AML-193 (cell line): ENCODE measurements around the gene HELZ2.
"Not testable (repeated sequence)": the region's sequence is repeated elsewhere in the genome, so short reads cannot be mapped to it uniquely, and the experiment has no call there.

ENCODE experiments used
- DNase-seq, 2 experiments: peaks; one replicate each; lab custom pipeline; 2025; lab: John Stamatoyannopoulos, UW

Gene HELZ2

DNA sequence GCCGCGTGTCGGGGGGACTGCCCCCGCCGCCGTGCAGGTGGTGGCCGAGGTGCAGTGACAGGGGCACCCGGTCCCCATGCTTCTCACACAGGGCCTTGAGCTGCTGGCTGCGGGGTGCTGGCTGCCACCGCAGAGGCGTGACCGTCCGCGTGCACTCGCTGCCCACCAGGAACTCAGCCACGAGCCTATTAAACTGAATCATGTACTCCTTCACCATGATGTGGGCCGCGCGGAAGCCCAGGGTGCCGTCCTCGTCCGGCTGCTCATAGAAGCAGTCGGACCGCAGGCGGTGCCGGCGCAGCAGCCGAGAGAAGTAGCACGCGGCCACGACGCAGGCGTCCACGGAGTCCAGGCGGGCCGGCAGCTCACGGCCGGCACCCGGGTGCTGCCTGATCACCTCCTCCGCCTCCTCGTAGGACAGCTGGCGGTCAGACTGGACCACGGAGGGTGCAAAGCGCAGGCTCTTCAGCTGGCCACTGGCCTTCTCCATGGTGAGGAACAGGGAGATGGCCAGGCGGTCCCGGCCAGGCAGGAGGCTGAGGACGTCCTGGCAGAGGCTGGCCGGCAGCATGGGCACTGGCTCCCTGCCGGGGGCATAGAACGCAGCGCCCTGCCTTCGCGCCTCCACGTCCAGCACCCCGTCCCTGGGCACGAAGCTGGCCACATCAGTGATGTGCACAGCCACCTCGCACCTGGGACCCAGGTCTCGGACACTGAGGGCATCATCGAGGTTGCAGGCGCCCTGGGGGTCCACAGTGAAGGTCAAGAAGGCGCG lies 9.8 kb downstream of the HELZ2 start:
- no peak for DNase-seq

DNA sequence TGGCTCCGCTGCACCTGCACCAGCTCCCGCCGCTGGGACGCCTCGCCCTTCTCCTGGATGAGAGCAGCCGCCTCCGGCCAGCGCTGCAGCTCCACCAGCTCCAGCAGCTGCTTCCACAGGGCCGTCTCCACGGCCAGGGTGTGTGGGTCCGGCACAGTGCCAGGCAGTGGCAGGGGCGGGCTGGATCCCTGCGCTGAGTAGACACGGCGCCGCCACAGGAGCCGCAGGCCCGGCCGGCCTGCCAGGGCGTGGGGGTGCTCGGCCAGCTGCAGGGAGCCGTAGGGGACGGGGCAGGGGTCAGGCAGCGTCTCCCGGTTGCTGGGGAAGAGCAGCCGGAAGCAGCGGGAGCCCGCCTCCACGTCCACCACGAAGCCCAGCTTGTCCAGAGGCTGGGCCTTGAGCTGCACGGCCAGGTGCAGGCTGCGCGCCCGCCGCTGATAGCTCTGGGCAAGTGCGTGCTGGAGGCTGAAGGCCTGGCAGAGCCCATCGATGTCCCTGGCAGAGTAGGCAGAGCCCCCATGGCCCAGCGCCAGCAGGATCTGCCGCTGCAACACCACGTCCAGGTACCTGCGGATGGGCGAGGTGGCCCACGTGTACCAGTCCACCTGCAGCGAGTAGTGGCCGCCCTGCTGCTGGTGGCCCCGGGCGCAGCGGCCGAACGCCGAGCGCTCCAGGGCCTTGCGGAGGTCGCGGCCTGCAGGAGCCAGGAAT lies 10.7 kb downstream of the HELZ2 start:
- DNase-seq = no peak

DNA sequence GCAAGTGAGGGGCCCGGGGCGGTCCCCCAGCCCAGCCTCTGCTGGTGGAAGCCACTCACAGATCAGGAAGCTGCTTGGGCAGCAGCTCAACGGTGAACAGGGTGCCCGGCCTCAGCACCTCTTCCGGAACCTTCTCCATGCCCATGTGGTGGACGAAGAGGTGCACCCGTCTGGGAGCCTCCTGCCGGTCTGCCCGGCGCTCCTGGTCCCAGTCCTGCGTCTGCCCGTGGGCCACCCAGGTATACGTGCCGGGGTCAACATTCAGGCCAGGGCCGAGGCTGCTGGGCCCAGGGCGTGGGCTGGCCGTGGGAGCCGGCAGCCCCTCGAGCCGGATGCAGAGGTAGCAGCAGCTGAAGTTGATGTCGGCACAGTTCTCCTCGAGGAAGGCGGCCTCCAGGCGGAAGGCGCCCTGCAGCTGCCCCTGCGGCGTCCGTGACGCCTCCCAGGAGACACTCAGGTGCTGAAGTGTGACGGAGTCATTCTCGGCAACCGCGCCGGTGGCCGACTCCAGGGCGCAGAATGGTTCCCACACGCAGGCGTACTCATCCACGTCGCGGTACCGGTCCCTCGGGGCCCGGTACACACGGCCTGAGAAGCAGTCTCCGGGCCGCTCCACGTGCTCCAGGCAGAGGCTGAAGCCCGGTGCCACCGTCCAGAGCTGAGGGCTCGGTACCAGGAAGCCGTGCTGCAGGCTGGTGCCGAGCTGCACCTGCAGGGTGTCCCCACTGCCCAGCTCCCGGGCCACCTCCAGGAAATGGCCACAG lies 11.4 kb downstream of the HELZ2 start:
- no peak for DNase-seq

DNA sequence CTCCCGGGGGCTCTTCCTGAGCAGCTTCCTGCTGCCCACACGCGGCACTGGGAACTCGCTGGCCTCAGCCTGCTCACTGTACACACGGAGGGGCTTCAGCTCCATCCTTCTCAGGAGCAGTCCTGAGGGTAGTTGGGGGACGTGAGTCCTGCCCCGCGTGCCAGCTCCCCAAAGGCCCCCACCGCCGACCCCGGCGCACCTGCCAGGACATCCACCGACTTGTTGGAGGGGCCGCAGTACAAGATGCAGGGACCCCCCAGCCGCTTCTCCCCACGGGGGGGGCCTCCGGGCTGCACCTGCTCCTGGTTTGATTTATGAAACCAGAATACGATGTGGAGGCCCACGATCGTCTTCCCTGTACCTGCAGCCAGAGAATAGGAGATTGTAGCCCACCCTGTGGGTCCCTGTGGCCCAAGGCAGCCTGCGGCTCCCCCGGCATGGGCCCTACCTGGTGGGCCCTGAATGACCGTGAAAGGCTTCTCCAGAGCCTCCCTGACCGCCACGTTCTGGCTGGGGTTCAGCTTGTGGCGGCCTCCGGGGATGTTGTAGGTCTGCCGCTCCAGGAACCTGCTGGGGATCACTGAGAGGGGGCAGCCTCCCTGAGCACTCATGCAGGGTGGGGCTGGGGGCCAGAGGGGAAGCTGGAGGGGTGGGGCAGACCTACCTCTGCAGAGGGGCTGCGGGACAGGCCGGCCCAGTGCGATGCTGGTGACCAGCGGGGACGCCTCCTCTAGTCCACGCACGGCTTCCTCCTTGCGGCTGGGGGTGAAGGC lies 12.2 kb downstream of the HELZ2 start:
- DNase-seq = no peak

DNA sequence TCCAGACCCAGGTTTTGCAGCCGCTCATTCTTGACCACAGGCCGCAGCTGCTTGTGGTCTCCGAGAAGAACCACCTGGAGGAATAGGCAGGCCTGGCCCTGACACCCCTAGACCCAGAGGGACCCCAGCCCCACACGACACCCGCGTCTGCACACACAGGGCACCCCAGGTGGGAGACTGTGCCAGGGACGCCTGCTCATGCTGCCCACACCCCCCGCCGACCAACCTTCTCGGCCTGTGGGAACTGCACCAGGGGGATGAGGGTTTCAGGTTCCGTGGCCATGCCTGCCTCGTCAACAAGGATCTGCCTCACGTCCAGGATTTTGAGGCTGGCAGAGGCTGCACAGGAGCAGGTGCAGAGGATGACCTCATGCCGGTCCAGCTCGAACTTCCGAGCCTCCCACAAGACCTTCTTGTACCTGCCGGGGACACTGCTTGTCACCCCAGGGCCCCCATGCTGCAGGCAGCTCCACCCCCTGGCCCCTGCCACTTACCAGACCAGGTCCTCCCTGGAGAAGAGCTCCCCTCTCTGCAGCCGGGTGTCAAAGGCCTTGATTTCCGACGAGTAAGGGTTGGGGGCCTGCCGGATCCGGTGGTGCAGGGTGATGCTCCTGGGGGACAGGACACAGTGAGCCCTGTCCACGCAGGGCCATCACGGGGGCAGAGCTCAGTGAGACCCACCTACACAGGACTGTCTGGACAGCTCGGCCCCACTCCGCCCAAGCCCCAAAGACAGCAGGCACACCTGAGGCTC lies 13.0 kb downstream of the HELZ2 start:
- DNase-seq = no peak

DNA sequence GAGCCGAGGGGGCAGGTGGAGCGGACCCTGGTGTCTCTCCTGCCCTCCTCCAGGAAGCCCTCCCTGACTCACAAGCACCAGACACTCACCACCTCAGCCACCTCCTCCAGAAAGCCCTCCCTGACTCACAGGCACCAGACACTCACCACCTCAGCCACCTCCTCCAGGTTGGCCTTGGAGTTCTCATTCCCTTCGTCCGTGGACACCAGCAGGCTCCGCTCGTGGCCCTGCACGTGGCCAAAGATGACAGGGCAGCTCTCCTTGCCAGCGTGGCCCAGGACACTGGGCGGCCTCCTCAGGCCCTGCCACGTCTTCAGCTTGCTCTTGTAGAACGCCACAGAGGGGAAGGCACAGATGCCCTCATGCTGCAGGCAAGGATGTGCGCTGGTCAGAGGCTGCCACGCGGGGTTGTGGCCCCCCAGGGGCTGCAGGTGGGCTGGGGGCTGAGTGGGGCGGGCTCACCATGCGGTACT lies 13.7 kb downstream of the HELZ2 start:
- DNase-seq = no peak

DNA sequence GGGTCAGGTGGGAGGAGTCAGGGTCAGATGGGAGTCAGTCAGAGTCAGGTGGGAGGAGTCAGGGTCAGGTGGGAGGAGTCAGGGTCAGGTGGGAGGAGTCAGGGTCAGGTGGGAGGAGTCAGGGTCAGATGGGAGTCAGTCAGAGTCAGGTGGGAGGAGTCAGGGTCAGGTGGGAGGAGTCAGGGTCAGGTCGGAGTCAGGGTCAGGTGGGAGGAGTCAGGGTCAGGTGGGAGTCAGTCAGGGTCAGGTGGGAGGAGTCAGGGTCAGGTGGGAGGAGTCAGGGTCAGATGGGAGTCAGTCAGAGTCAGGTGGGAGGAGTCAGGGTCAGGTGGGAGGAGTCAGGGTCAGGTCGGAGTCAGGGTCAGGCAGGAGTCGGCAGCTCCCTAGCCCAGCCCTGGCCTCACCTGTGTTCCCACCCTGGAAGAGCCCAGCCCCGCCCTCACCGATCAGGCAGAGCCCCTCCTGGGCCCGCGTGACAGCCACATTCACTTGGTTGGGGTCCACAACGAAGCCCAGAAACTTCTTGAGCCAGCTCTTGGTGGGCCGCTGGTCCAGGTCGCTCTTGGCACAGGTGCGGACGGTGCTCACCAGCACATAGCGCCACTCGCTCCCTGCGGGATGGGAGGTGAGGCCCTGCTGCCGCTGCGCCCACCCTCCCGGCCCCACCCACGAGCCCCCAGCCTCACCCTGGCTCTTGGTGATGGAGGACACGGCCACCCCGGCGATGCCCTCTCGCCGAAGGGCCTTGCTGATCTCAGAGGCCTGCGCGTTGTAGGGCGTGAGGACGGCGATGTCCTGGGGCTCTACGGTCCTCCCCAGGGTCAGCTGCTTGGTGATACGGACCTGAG lies 14.3 kb downstream of the HELZ2 start:
- DNase-seq = not testable (repeated sequence)

DNA sequence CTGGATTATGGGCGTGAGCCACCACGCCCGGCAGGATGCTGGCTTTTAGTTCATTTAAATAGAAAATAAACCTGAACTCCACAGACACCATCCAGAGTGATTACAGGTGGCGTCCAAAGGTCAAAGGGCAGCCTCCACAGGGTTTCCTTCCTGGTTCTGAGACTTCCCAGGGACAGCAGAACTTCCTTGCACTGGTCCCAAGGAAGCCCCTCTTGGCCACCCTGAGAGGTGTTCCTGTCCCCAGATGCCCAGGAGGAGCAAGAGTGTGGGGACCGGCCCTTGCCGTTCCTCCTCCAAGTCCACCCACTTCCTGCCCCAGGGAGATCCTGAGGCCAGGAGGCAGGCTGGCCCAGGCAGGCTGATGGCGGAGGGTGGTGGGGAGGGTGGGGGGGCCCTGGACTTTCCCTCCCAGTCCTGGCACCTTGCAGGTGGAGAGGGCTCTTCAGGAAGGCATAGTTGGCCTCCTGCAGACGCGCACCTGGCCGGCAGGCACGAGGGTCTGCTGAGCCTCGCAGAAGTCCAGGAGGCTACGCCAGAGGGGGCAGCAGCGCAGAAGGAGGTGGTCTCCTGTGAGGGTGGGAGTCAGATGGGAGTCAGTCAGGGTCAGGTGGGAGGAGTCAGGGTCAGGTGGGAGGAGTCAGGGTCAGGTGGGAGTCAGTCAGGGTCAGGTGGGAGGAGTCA lies 15.1 kb downstream of the HELZ2 start:
- DNase-seq = no peak

DNA sequence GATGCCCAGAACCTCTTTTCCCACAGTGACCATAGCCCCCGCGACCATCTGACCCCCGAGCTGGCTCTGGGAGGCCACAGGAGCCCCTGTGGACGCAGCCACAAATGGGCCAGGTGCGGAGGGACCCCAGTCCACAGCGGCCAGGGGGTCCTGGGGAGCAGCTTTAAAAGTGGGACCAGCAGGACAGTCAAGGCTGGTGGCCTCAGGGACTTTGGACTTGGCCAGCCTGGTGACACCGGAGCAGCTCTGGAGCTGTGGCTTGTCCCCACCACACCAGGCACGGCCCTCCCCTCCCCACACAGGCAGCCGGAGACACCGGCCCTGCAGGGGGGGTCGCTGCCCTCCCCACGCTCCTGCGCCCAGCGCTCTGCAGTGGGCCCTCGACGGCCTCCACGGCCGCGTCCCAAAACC lies 16.6 kb downstream of the HELZ2 start:
- DNase-seq = no peak

DNA sequence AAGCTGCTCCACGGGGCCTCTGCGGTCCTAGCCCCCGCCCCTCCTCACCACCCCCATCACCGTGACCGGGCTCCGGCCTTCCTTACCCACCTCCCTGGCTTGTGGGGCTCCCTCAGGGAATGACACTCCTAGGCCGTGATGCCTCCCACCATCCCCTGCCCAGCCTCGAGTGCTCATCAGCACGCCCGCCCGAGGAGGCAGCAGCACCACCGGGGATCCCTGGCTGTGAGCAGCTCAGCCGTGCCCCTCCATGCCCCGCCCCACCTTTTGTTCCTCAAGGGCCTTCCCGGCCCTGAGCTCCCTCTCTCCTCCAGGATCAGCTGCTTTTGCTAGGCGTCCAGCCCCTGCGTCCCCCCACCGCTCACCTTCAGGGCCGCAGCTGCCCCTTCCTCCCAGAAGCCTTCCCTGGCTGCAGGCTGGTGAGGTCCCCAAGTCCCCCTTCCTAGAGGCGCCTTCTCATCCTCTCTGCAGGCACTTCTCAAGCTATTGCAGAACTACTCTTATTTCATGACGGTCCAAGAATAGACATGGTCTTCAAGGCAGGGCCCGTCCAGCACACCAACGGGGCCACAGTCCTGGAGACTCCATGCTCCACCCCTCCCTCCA lies 17.1 kb downstream of the HELZ2 start:
- DNase-seq = no peak

DNA sequence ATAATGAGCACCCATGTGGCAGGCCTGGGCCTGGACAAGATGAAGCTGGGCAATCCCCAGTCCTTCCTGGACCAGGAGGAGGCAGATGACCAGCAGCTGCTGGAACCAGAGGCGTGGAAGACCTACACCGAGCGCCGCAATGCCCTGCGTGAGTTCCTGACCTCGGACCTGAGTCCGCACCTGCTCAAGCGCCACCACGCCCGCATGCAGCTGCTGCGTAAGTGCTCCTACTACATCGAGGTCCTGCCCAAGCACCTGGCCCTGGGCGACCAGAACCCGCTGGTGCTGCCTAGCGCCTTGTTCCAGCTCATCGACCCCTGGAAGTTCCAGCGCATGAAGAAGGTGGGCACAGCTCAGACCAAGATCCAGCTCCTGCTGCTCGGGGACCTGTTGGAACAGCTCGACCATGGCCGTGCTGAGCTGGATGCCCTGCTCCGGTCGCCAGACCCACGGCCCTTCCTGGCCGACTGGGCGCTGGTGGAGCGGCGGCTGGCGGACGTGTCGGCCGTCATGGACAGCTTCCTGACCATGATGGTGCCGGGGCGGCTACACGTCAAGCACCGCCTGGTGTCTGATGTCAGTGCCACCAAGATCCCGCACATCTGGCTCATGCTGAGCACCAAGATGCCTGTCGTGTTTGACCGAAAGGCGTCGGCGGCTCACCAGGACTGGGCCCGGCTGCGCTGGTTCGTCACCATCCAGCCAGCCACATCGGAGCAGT lies 18.2 kb downstream of the HELZ2 start:
- DNase-seq = no peak

DNA sequence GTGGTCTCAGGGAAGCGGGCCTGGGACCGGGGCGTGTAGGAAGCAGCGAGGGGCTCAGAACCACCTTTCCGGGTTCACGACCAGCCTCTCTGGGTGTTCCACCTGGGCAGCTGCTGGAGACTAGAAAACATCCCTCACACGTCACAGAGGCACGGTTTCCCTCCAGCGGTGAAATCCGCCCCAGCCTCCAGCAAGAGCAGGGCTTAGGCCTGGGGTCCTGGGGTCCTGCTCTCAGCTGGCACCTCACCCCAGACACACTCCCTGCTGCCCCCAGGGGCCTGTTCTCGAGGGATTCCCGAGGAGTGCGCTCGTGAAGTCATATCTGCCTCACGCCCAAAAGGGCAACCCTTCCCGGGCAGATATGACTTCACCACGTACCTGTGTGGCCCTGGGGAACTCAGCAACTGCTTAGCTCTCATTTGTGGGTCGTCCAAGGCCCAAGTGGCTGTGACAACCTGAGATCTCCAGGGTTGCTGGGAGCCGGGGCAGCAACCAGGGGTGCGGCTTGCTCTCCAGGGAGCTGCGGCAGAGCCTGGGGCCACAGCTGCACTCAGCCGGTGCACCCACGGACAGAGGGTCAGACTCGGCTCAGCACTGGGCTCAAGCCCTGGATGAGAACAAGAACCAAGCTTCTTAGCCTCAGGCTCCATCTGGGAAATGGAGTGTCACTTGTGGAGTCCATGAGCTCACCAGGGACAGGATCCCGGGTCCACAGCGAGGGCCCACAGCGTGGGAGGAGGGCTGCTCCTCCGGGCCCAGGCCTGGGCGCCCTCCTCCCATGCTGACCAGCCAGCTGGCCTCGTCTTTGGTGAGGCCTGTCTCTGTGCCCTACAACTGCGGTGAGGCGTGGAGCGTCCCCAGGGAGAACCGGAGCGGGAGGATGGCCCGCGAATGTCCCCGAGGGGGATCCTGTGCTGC lies 19.4 kb downstream of the HELZ2 start:
- DNase-seq = no peak

DNA sequence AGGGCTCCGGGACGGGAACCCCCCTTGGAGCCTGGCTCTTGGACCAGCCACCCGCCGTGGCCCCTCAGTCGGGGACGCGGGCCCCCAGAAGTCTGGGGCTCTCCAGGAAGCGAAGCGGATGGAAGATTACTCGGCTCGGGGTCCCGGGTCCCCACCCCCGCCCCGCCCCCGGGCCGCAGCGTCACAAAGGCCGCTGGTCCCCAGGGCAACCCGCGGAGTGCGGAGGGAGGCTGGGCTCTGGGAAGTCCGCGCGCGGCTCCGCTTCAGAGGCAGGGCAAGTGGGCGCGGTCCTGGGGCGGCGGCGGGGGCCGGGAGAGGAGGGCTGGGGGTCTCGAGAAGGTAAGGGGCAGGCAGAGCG lies 20.1 kb downstream of the HELZ2 start, which contains the start of gene FNDC11:
FNDC11 (plus strand) TSS at position 227 of the 358 bp plus-strand sequence. CDS start 1,505 bp downstream, outside the sequence.
- DNase-seq = no peak

DNA sequence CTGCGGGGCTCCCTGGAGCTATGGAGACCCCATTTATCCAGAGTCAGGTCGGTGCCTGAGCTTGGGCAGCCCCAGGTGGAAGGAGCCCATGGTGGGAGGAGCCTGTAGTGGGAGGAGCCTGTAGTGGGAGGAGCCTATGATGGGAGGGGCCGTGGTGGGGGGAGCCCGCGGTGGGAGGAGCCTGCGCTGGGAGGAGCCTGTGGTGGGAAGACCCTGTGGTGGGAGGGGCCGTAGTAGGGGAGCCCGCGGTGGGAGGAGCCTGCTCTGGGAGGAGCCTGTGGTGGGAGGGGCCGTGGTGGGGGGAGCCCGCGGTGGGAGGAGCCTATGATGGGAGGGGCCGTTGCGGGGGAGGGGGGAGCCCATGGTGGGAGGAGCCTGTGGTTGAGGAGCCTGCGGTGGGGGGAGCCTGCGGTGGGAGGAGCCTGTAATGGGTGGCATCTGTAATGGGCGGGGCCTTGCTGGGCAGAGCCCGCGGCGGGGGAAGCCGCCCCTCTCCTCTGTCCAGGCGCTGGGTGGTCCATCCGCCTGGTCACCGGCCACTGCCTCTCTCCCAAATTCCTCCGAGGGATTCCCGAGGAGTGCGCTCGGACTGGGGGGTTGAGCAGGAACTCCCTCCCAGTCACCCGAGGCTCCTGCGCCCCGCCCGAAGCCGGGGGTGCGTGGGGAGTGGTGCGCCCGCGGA lies 20.6 kb downstream of the HELZ2 start:
- DNase-seq = no peak

DNA sequence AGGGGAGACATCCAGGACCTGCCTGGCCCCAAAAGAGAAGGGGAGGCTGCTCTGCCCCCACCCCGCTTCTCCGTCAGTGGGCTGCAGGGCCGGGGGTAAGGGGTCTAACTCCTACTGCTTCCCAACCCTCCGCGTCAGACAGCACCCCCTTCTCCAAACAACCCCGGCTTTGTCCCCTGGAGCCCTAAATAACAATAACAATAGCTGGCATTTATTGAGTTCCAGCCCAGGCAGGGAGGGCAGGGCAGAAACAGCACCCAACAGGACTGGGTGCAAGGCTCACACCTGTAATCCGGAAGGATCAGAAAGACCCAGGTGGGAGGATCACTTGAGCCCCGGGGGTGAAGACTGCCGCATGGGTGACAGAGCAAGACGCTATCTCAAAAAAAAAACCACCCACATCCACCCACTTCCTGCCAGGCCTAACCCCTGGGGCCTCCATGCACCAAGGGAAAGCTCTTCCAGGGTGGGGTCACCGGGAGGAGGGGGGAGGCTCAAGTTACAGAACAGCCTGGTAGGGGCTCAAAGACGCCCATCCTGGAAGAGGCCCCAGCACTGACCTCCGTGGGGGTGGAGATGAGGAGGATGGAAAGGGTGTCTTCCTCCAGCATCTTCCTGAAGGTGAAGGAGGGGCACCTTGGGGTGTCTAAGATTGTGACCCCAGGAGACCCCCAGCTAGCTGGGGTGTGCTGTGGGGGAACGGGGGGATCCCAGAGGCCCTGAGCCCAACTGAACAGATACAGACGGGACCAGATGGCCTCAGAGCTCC lies 21.4 kb downstream of the HELZ2 start:
- no peak for DNase-seq

DNA sequence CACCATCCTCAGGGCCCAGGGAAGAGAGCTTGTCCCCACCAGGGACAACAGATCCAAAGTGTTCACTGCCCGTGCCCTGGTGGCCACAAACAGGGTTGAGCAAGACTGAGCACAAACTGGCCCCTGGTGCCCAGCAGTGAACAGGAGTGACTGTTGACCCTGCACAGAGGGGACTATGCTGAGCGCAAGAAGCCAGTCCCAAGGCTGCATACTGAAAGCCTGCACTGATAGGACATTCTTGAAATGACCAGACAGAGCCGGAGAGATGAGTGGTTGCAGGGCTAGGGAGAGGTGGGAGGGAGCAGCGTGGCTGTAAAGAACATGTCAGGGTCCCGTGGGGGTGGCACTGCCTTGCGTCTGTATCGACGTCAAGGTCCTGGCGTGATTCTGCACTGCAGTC lies 23.0 kb downstream of the HELZ2 start:
- DNase-seq = no peak
